Kidney epithelial cell (primary cell): Measurements from ENCODE around the gene ZNF804B. TPM values are rescaled to one million over a fixed set of nuclear protein-coding genes. Genes with fewer than 3 reads are reported as not detected.

Source experiments
- DNase-seq: peaks from one replicate; pipeline ENCODE4 v3.0.0-alpha.2; 2010; ENCODE audit warnings: low read depth
- H3K27me3 ChIP-seq: 2 replicates; pipeline ENCODE4 v1.6.0; 2011; ENCODE audit warnings: low read length; ENCODE audit not compliant: control insufficient read depth, insufficient read depth
- H3K36me3 ChIP-seq: 2 replicates; pipeline ENCODE4 v1.5.1; 2011; ENCODE audit warnings: low read length; ENCODE audit not compliant: control insufficient read depth, insufficient read depth
- H3K4me3 ChIP-seq: 2 replicates; pipeline ENCODE4 v1.5.1; 2011; ENCODE audit warnings: low read depth, mild to moderate bottlenecking, control low read depth, low read length
- CTCF ChIP-seq: IDR thresholded peaks from 2 replicates; pipeline ENCODE4 v1.5.1; 2011; ENCODE audit warnings: mild to moderate bottlenecking, moderate library complexity, low read length, control low read depth, inconsistent platforms; ENCODE audit not compliant: insufficient read depth, poor library complexity, severe bottlenecking
- total RNA-seq: library from RNA; depleted of rRNA; stranded (reverse); fragments of >200 nt; gene quantifications from 2 replicates; pipeline ENCODE4 v1.2.3, GENCODE V29; 2015

Gene ZNF804B
- total RNA-seq, 1 donor from 2014 or later, result not detected

- DNase-seq, result no peak
- Histone ChIP-seq H3K36me3 (no peaks in the 10 kb centered on the region), H3K27me3 (no peaks in the 10 kb centered on the region), H3K4me3 (no peak overlapping the region)
- no peak for TF ChIP-seq CTCF
These were observed 478.7 kb downstream of the ZNF804B start for GRCh38 chr7:89238156-89238555.

GRCh38 chr7:89246196-89246595, 486.7 kb downstream of the ZNF804B start:
- no peak for DNase-seq
- no peak for TF ChIP-seq CTCF
- H3K27me3 ChIP-seq, result no peaks in the 10 kb centered on the region
- H3K4me3 ChIP-seq, result no peak overlapping the region
- H3K36me3 ChIP-seq, result no peaks in the 10 kb centered on the region

DNA sequence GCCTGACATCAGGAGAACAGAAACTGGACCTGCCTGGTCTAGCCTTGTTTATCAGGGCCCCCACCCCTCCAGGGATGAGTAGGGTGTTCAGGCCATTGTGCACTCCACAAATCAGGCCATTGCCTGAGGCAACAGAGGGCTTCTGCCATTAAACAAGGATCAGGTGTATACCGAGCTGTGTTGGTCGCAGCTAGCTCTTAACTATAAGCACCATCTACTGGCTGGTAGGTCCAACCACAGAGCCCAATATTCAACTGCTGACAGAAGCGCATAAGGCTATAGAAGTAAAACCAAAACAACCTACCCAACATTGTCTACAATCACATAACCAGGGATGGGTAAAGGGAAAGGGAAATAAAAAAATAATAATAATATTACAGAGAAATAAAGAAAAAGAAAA, 487.7 kb downstream of the ZNF804B start:
- Histone ChIP-seq H3K4me3 (no peak overlapping the region), H3K27me3 (no peaks in the 10 kb centered on the region), H3K36me3 (no peaks in the 10 kb centered on the region)
- DNase-seq, result no peak
- TF ChIP-seq CTCF, result no peak

DNA sequence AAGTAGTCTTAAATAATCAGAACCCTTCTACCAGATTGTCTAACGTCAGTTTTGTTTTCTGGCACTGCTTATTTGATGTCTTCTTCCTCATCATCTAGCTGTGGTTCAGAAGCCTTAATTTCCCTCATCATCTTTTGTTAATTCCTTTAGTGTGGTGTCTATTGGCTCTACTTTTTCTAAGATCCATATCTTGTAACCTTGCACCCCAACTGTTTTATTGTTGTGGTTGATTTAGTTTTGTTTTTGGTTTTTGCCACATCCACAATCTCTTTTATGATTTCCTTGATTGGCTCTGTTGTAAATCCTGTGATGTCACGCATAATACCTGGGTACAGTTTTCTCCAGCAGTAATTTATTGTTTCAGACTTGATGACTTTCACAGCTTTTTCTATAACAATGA, 499.6 kb downstream of the ZNF804B start:
- no peak for DNase-seq
- Histone ChIP-seq H3K4me3 (no peak overlapping the region), H3K36me3 (no peaks in the 10 kb centered on the region), H3K27me3 (no peaks in the 10 kb centered on the region)
- no peak for TF ChIP-seq CTCF

DNA sequence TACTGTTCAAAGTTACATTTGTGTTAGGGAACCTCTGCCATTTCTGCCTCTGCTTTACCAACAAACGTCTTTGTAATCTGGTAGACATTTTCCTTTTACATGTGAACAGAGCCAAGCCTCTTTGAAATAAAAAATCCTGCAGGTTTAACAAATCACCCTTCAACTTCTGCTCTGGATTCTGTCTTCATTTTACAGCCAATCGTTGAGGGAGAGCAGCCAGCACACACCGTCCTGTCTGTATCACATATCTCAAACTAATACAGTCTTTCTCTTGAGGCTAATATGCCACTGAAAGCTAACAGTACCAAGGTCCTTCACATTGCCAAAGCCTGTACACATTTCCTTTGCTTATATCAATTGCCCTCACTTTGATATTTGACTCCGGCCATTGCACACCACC, 504.6 kb downstream of the ZNF804B start:
- Histone ChIP-seq H3K36me3 (no peaks in the 10 kb centered on the region), H3K27me3 (no peaks in the 10 kb centered on the region), H3K4me3 (no peak overlapping the region)
- no peak for DNase-seq
- no peak for TF ChIP-seq CTCF

DNA sequence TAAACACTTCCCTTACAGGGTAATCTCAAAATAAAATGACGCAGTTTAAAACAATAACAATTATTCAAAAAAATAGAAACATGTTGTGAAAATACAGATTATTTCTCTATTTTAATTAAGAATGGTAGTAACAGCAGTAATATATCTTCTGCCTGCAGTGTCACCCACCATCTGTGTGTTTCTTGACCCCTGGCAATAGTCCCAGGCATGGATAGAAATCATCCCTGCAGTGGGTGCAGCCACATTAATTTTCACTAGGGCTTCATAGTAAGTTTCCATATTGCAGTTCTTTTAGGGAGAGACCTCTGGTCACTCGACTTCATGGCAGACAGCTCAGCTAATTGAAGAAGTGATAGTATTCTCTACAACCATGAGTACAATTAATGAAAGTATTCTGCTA, 506.1 kb downstream of the ZNF804B start:
- no peak for DNase-seq
- no peaks in the 10 kb centered on the region for H3K27me3 ChIP-seq
- no peak for TF ChIP-seq CTCF
- H3K4me3 ChIP-seq, result no peak overlapping the region
- H3K36me3 ChIP-seq, result no peaks in the 10 kb centered on the region
